GM19468 (cell line): ENCODE results near the gene C4orf36.
"Not testable (repeated sequence)": the region's sequence is repeated elsewhere in the genome, so short reads cannot be mapped to it uniquely, and the experiment has no call there.

ENCODE experiments used
- ATAC-seq: cut with Tn5 transposase; IDR thresholded peaks from one replicate; pipeline ENCODE4 v1.9.1; 2021; ENCODE audit warnings: mild to moderate bottlenecking, moderate library complexity, moderate number of reproducible peaks; ENCODE audit not compliant: unreplicated experiment; ENCODE audit errors: extremely low read depth

C4orf36 gene

GRCh38 chr4:86917212-86918039, 25.2 kb upstream of the C4orf36 start:
- ATAC-seq = no peak

- ATAC-seq = no peak
Measured at GRCh38 chr4:86916392-86916791, 24.2 kb upstream of the C4orf36 start.

GRCh38 chr4:86910820-86911684, 18.8 kb upstream of the C4orf36 start:
- ATAC-seq = no peak

GRCh38 chr4:86910369-86910768, 18.1 kb upstream of the C4orf36 start:
- no peak for ATAC-seq

GRCh38 chr4:86909546-86910295, 17.5 kb upstream of the C4orf36 start:
- no peak for ATAC-seq

- ATAC-seq = no peak
Measured at GRCh38 chr4:86908251-86908657, 16.0 kb upstream of the C4orf36 start.

GRCh38 chr4:86901864-86902263, 9.6 kb upstream of the C4orf36 start:
- ATAC-seq = no peak

- no peak for ATAC-seq
Measured at GRCh38 chr4:86898562-86898961, 6.3 kb upstream of the C4orf36 start.

GRCh38 chr4:86896596-86896995, 4.4 kb upstream of the C4orf36 start:
- ATAC-seq = no peak

GRCh38 chr4:86895692-86896488, 3.7 kb upstream of the C4orf36 start:
- ATAC-seq = no peak

GRCh38 chr4:86894455-86894854, 2.2 kb upstream of the C4orf36 start:
- no peak for ATAC-seq

- ATAC-seq = no peak
Measured at GRCh38 chr4:86893136-86893535, 914 bp upstream of the C4orf36 start.

- no peak for ATAC-seq
Measured at GRCh38 chr4:86892636-86892960, 376 bp upstream of the C4orf36 start.

GRCh38 chr4:86890790-86891189, 1.4 kb downstream of the C4orf36 start:
- no peak for ATAC-seq

- no peak for ATAC-seq
Measured at GRCh38 chr4:86879641-86880040, 12.6 kb downstream of the C4orf36 start.

GRCh38 chr4:86878640-86879039, 13.6 kb downstream of the C4orf36 start:
- ATAC-seq = no peak

GRCh38 chr4:86876894-86877685, 15.1 kb downstream of the C4orf36 start:
- no peak for ATAC-seq

- ATAC-seq = not testable (repeated sequence)
Measured at GRCh38 chr4:86875436-86875835, 16.8 kb downstream of the C4orf36 start.

- ATAC-seq = no peak
Measured at GRCh38 chr4:86872135-86872534, 20.1 kb downstream of the C4orf36 start.
